Stimulated activated CD4-positive, alpha-beta T cell treated with anti-CD3 and anti-CD28 coated beads, Interleukin-15, amount 100 ng/mL, for 1 hour (primary cell): ENCODE results near the gene WDFY2.
"Not testable (repeated sequence)": the region's sequence is repeated elsewhere in the genome, so short reads cannot be mapped to it uniquely, and the experiment has no call there.

Experiments used
- DNase-seq, 2 donors: peaks; one replicate each; pipeline ENCODE4 v3.0.0-alpha.2; 2020; ENCODE audit warnings: low read depth in 1 of 2, low spot score in 1 of 2

WDFY2 gene

DNA sequence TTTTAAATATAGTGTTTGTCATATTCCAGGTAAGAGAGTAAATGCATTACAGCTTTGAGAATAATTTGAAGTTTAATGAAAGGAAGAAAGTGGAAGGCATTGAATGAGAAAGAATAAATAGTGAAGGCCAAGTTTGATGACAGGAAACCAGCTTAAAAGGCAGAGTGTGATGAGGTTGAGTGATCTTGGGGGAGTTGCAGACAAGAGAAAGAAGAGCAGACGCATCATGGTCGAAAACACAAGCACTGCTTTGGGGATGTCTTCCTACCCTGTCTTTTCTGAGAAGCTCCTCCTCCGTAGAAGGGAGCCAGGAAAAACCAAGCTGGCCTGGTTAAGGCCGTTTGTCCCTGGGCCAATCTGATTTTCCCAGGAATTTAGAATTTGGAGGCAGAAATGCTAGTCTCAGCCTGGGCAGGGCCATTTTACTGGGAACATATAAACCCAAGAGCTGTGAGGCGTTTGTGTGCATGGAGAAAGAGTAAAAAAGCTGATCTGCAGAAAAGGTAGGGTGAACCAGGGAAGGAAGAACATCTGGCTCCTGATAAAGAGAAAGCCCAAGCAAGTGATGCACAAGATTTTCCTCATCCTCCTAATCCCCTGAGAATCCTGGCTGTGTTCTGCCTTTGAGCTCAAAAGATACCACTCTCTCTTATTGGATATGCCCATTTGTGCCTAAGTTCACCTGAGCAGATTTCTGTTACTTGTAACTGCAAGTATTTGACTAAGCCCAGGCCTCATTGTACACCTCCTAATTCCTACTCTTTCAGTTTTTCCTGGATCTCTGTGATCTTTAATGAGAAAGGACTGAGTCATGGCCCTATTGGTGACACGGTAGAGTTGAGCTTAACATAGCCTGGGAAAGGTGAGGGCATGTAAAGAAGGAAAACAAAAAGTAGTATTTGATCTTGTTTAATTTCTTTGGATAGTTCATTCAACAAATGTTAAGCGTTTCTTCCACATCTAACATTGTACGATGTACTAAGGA lies 80.0 kb downstream of the WDFY2 start:
- no peak for DNase-seq

- DNase-seq: no peak
Measured at GRCh38 chr13:51665456-51665855, 81.2 kb downstream of the WDFY2 start.

DNA sequence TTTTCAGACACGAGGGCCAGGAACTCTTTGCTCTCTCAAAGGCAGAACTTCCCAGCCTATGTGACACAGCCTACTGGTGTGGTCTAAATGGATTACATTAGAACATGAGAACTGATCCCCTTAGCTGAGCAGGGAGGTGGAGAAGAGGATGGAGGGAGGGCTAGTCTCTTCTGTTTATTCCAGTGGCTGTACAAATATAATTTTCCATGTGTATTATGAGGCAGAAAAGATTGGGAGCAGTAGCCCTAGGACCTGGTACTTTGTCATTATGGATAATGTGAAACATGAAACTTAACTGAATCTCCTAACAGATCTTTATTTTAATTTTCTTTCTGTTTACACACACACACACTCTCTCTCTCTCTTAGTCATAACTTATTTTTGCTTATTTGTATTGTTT lies 82.1 kb downstream of the WDFY2 start:
- DNase-seq: no peak

DNA sequence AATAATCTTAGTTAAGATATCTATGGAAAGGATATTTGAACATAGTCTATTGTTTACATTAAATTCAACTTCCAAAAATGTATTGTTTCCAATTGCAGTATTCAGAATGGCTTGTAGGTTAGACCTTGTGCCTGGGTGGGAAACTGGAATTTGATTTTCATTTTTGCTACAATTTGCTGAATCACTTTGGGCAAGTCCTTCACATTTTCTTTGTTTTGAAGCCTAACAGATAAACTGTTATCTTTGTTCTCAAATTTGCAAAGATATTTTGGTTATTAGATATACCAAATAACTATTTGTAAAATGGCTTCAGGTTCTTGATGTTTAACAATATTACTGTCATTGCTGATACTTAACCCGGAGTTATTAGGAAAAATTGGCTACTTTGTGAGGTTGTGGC lies 82.6 kb downstream of the WDFY2 start:
- no peak for DNase-seq

- no peak for DNase-seq
Measured at GRCh38 chr13:51668580-51669195, 84.4 kb downstream of the WDFY2 start.

DNA sequence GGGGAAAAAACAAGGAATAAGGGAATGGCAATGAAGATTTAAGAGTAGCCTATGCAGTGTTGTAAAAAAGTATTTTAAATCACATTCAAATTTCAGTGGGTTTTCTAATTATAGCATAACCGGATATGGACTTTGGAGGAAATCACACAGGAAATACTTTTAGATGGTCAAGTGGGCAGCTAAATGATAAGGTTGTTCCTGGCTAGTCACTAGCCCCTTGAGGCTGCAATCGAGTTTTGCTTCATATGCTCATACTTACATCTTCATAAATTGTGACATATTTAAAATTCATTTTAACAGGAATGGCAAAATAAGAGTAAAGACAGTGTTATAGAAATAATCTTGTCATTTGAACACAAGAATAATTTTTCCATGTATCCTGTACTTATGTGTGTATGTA lies 88.9 kb downstream of the WDFY2 start:
- no peak for DNase-seq

- no peak for DNase-seq
Measured at GRCh38 chr13:51674276-51674675, 90.0 kb downstream of the WDFY2 start.

GRCh38 chr13:51675385-51675784 lies 91.1 kb downstream of the WDFY2 start:
- no peak for DNase-seq

DNA sequence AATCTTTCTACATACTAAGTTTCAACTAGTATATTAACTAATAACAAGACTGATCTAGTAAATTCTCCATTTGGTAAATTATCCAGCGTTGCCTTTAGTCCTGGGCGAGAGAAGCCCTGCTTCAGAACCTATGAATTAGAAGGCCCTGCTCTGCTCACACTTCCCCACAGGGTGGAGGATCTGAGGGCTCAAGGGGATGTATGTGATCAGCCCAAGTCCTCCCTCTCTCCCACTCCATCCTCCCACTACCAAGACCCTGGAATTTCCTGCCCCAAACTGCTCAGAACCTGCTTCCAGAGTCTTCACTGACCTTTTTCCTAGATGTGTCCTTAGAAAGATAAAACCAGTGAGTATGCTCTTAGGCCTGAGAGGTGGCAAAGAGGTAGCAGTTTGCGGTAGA lies 91.6 kb downstream of the WDFY2 start:
- DNase-seq: no peak

GRCh38 chr13:51676739-51677138 lies 92.5 kb downstream of the WDFY2 start:
- no peak for DNase-seq

DNA sequence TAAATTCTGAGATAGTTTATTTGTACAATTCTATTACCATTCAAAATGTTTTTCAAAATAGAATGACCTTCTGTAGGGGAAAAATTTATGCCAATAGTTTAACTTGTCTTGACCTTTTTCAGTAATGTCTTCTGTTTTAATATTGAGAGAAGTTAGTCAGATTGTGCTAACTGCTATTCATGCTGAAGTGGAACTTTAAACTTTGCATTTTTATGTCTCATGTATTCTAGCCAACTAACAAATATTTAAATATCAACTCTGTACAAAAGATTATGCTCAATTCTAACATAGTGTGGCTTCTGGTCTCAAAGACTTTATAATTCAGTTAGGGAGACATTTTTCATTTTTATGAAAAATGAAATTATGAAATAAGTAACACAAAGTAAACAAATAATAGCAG lies 94.2 kb downstream of the WDFY2 start:
- DNase-seq: no peak

DNA sequence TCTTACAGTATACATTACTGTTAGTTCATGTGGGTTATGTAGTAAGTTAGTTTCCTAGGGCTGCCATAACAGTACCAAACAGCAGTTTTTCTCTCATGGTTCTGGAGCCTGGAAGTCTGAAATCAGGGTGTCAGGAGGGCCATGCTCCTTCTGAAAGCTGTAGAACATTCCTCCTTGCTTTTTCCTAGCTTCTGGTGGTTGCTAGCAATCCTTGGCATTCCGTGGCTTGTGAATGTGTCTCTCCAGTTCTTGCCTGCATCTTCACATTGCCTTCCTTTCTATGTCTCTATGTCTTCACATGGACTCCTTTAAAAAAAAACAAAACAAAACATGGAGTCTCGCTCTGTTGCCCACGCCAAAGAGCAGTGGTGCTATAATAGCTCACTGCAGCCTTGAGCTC lies 95.4 kb downstream of the WDFY2 start:
- DNase-seq: no peak

DNA sequence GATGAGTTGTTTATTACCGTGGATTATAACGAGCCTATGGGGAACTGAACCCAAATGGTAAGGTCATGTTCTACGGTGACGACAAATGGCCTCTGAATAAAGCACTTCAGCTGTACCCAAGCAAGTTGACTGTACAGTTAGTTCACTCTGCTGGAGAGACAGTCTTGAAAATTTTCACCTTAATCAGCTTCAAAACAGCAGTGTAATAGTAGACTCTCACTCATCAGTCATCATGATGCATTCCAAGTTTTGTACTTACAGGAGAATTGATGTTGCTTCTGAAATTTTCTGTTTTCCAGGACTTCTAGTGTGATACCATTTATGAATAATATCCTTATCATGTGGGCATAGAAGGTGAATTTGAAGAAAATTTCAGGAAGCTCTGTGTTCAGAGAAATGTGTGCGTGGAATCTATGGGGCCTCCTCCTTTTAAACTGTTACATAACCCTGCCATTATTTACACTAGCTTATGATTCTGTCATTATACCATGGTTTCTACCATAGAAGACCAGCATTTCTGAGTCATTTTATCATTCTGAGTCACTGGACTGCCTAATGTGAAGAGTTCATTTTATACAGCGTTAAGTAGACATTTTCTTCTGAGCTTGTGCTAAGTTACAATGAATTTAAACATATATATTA lies 96.9 kb downstream of the WDFY2 start:
- DNase-seq: no peak

DNA sequence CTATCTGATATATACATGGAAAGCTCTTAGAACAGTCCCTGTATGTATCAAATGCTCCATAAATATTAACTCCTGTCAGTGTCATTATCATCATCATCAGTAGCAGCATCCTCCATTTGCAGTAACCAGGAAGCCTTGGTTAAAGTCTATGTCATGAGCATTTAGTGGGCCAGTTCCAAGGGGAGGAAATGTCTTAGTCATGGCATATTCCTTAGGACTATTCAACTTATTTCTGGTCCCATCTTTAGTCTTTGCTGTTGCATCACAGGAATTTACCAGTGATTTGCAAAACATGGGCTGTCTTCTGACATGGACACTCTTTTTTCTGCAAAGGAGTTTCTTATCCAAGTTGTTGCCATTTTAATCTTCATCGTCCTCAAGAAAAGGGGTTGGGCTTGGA lies 98.4 kb downstream of the WDFY2 start:
- DNase-seq: no peak

DNA sequence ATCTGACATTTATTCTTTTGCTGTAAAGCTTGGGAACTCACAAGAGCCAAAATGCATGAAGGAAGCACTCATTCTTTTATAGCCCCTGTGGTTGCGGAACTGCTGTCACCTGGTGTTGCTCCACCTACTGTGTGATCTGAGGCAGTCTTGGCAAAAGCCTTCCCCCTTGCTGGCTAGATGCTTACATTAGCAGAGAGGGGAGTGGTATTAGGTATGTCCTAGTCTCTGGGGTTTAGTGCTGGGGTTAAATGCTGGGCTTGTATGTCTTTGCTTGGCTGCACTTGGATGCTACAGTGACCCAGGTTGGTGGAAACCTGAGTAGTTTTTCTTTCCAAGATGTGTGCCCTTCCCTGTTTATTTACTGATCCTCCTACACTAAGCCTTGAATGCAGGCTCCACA lies 99.3 kb downstream of the WDFY2 start:
- no peak for DNase-seq

- no peak for DNase-seq
Measured at GRCh38 chr13:51684076-51684475, 99.8 kb downstream of the WDFY2 start.

DNA sequence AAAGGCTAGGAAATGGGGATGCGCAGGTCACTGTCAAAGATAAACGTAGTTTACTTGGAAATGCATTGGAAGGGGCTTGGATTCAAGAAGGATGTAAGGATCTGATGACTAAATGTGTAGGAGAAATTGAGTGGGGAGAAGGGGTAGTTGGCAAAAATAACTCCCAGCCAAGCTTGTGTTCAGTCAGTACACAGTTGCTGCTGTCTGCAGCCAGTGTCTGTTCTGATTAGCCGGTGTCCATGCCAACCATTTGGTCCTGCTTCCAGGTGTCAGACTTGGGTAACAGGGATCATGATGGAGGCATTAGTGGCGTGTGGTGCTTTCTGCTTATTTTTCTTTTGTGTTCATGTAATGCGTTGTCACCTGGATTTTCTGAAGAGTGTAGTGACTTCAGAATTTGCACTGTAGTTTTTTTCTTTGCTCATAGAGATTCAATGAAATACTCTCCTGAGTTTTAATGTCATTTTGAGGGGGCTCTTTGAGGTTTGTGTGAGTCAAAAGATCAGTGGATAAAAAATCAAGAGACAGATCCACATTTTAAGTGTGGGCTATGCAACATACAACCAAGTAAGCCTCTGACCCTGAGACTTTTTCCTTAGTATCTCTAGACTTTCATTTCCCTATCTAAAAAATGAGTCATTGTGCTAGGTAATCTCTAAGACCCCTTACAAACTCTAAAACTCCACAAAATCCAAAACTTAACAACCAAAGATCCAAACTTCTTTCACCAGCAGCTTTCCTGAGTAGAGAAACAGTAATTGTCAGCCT lies 103.9 kb downstream of the WDFY2 start:
- DNase-seq: no peak

DNA sequence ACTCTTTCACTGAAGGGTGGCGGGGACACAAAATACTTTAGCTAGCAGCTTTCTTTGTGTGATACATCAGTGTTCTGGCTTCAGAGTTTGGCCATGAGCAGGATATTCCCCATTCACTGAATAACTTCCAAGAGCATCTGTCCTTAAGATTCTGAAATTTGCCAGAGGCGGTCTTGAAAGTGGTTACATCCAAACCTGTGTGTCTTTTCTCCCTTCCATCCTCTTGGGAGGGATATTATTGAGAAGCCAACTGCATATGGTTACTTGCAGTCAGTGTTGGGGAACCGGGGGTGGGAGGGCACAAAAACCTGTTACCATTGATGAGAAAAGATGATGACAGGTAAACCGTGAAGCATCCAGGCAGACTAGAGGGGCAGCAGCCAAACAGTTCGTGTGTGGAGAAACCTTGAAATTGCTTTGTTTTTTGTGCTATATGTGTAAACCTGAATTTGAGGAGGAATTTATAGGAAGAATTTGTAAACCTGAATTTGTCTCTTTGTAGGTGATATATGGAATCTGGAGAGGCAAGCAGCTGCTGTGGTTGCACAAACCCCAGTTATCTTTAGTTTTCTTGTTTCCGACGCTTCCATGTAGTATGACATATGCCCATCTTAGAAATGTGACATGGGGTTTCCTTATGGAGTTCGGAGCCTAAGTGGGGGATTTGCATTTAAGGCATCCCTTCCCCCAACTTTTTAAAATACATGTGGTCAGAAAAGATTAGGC lies 104.8 kb downstream of the WDFY2 start:
- DNase-seq: no peak

DNA sequence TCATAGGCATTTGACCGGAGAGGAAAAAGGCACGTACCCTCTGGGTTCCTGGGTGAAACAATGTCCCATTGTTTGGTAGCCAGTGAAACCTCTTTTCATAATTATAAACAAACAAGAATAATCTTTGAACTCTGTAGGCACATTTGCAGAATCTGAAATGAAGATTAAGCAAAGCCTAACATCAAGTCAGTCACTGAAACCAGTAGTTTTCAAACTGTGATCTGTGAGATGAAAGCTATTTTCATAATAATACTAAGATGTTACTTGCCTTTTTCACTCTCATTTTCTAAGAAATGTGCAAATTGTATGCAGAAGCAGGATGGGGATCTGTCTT lies 105.4 kb downstream of the WDFY2 start:
- DNase-seq: no peak

DNA sequence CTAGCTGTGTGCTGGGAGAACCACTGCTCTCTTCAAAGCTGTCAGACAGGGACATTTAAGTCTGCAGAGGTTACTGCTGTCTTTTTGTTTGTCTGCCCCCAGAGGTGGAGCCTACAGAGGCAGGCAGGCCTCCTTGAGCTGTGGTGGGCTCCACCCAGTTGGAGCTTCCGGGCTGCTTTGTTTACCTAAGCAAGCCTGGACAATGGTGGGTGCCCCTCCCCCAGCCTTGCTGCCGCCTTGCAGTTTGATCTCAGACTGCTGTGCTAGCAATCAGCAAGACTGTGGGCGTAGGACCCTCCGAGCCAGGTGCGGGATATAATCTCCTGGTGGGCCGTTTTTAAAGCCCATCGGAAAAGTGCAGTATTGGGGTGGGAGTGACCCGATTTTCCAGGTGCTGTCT lies 111.4 kb downstream of the WDFY2 start:
- DNase-seq: not testable (repeated sequence)

DNA sequence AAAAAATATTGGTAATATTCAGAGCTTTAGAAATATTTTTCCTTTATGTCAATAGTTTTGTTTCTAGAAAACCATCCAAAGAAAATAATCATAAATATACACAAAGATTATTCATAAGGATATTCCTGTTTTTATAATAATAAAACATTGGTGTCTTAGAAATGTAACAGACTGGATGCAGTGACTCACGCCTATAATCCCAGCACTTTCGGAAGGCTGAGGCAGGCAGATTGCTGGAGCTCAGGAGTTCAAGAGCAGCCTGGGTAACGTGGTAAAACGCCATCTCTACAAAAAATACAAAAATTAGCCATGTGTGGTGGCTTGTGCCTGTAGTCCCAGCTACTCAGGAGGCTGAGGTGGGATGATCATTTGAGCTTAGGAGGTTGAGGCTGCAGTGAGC lies 112.9 kb downstream of the WDFY2 start:
- DNase-seq: no peak
